ENCODE results near the gene CHIC2.

Gene CHIC2

DNA sequence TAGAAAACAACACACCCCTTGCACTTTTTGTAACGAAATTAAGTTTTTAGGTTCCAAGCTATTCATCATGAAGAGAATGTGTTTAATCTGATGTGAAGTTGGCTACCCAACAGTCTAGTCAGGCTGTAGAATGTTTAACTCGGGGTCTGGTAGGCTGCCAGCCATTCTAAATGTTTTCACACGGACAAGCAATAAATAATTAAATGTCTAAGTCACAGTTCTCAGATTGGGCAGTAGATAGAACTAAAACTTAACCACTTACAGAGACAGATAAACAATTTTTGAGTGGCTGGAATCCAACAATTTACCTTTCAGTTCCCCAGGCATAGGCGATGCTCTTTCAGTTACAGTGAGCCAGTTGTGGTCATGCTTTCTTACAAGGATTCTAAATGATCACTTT, 66.5 kb downstream of the CHIC2 start:
- DNase-seq: no peak

DNA sequence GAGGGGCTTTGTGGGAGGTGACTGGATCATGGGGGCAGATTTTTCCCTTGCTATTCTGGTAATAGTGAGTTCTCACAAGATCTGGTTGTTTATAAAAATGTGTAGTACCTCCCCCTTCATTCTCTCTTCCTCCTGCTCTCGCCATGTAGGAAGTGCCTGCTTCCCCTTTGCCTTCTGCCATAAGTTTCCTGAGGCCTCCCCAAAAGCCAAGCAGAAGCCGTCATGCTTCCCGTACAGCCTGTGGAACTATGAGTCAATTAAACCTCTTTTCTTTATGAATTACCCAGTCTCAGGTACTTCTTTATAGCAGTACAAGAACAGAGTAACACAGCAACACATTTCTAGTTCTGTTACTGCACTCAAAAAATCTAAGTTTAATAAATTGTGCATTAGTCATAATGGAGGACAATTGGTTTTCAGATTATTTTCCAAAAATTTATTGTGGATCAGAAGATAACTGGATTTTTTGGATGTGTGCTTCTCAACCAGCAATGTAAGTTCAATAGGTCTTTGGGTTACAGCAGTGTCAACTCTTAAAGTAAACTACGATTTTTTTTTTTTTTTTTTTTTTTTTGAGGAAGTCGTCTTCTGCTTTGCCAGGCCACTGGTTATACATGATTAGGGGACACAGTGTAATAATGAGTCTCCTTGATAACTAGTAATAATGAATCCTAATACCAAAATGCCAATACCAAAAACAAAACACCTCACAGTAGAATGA, 69.9 kb downstream of the CHIC2 start:
- no peak for DNase-seq

DNA sequence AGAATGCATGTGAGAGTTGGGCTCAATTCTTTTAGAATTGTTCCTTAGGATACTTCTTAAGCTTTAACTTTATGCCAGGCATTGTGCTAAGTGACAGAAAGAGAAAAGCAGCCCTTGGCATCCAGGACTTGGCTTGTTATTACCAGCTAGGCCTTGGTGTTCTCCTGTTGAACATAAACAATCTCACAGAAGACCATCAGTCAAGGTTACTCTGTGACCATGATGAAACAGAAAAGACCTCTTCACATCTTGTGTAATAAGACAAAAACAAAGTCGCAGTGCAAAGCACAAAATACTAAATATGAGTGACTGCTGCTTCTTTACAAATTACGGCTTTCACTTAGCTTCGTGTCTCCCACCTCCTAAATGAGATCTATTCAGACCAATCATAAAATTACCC, 71.6 kb downstream of the CHIC2 start:
- DNase-seq: no peak

DNA sequence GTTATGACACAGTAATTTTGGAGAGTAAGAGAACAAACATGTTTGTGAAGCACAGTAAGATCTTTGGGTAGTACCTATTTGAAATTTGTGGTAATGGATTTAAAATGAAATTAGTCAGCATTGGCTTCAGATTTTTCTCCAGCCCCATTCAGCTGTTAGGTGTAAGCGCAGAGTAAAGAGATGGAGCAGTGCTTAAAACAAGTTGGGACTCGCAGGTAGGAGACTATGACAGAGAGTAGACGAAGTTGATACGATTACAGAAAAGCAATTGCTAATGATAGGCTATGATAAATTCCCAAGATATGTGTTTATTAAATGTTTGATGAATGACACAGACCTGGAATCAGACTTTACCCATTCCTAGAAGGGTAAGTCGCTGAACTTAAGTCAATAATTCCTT, 72.6 kb downstream of the CHIC2 start:
- DNase-seq: no peak

DNA sequence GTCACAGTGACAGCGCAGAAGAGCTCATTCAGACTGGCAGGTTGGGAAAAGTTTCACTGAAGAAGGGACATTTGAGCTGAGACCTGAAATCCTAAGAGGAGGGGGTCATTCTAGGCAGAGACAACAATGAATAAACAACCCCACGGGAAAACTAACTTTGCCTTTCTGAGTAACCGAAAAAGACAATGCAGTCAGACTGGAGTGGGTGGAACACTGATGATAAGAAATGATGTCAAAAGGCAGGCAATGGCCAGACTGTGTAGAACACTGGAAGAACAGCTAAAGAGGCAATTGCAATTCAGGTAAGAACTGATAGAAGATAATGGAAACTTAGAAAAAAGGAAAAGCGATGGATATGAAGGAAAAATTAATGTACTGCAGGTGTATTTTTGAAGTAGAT, 73.8 kb downstream of the CHIC2 start:
- DNase-seq: no peak

DNA sequence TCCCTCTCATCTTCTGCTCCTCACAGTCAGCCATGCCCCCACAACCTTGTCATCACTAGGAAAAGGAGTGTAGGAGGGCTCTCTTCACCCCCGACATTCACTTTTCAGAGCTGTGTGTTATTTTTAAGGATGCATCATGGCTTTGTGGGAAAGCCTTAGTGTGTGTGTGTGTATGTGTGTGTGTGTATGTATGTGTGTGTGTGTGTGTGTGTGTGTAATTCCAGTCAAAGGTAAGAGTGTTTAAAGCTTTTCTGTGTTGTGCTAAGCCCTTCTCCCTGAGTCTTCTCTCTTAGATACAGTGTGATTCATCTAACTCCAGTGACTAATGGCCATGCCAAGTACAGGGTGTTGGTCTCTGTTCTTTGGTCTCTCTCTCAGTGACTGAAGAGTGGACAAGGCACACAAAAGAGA, 76.6 kb downstream of the CHIC2 start:
- DNase-seq: no peak

DNA sequence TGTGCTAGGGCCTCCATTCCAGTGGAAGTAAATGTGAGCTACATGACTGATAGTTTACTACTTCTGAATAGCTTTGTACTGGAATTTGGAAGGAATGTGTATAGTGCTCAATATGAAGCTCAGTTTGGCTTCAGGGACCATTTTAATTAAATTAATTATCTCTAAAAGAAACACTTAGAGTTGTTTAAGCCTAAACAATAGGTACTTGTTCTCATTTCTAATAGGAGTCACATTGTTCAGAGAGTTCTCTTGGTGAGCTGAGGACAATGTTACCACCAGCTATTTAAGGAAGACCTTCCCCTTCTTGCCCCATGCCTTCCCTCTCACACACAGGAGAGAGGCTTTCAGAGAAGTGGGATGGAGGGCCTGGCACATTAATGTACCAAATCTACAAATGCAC, 78.3 kb downstream of the CHIC2 start:
- DNase-seq: no peak

DNA sequence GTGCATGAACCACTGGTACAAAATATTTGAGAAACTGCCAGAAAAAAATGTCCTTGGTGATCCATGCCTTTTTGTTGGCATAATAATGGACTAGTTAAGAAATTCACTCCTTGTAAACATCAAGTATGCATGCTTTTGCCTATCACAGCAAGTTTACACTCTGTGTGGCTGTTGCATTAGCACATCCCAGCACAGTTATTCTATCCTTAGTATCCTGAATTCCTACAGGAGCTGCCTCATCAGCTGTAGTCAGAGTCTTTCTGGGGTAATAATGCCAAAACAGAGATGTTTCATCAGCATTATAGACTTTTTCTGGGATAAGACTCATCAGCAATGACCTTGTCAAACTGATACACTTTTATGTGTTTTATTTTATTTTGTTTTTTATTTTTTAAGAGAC, 82.8 kb downstream of the CHIC2 start:
- DNase-seq: no peak

DNA sequence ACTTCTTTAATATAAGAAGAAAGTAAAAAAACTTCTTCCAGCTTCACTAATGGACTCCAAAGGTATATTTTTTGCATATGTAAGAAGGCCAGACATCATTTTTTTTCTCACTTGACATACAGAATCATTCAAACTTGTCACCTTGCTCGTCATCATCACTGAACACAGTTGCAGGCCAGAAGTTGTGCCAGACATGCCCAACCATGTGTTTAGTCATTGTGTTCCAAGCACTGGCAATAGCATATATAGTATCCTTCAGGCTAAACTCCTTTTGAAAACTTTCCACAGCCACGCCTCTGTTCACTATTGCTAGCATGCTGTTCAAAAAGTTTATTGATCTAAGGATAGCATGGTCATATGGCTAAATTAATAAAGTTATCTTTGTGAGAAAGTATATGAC, 83.3 kb downstream of the CHIC2 start:
- DNase-seq: no peak

DNA sequence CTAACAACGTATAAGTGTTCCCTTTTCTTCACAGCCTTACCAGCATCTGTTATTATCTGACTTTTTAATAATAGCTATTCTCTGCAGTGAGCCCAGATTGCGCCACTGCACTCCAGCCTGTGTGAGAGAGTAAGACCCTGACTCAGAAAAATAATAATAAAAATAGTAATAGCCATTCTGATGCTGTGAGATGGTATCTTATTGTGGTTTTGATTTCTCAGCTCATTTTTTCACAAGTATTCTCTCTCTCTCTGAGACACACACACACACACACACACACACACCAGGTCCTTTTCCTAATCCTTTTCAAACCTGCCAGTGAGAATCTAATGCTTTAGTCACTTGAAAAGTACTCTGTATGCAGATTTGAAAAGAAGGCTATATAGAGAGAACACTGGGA, 89.8 kb downstream of the CHIC2 start:
- no peak for DNase-seq

DNA sequence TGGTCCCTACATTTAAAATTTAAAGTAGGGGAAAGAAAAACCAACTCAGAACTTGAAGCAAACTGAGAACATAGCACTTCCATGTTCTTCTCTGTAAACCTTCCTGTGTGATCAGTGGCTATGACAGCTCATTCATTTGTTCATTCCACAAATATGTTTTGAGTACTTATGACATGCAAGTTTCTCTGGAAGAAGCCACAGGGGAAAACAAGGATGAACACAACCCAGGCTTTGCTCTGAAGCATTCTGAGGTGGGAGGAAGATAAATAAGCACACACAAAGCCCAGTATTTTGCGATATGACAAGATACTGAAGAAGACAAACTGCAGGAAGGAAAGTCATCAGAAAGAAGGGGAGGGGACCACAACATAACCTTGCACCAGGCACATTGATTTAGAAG, 96.4 kb downstream of the CHIC2 start:
- DNase-seq: no peak

DNA sequence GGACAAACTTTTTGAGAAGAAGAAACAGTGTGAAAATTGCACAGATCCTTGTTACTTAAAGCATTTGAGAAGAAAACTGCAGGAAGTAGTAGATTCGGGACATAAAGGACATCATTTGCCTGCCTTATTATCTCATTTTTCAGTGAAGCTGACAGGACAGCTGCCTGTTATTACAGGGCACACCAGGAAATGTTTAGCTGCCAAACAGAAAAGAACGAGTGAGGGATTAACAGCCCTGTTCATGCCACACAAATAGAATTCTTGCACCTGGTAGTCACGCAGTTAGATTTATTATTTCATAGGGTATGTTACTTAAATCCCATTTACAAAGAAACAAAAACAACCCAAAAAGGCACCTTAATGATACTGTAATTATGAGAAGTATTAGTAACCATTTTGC, 100.6 kb downstream of the CHIC2 start:
- DNase-seq: no peak

DNA sequence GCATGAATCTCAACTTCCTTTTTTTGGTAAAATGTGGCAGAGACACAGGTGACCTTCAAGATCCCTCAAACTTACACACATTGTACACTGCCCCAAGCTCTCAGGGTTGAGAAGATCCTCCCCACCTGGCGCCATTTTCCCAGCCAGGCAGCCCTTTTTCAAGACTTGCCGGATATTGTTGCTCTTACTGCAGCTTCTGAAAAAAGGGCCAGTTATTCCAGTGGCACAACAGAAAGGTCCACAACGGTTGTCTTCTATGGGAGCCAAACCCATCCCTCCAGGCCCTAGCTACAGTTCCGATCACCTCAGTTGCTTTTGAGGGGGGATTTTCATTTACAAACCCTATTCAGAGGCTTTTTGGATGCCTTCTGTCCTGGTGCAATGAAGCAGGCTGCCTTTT, 101.1 kb downstream of the CHIC2 start:
- DNase-seq: no peak

DNA sequence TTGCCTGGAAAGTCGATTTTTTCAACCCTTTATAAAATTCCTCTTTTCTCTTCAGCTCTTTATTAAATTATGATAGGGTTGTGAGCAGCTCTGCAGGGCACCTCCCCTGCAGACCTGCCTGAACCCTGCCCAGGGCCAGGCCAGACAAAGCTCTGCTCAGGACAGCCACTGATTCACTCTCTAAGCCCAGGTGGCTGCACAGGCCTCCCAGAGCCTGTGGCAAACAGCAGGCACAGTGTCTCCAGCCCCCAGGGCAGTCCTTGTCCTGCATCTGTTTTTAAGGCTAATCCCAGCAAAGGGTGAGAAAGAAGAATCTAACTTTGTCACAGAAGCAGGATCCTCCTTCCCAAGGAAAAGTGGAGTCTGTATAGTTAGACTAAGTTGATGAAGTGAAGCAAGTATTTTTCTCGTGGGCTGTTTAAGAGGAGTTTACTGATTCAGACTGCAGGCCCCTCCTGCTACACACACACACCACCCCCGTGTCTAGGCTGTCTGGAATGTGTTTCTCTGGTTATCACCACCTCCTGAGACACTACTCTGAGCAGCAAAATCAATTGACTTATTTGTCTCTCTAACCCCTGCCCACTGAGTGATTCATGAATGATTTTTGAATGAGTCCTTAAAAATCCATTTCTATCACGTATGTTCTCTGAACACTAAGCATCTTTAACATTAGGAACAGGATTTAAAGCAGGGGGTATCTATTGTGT, 101.7 kb downstream of the CHIC2 start:
- DNase-seq: no peak

DNA sequence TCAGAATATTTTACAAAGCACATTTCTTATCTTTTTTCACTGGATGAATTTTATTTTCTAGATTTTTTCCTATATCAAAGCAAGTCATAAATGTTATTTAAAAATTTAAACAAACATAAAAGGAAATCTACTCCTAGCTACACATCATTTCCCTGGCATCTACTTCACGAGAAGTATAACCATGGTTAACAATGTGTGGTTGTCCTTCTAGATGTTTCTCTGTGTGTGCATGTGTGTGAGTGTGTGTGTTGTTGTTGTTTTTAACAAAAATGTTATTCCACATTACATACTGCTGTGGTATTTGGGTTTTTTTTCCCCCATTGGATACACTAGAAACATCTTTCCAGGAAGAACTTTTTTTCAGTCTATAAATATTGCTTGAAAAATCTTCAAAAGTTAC, 103.1 kb downstream of the CHIC2 start:
- DNase-seq: no peak

DNA sequence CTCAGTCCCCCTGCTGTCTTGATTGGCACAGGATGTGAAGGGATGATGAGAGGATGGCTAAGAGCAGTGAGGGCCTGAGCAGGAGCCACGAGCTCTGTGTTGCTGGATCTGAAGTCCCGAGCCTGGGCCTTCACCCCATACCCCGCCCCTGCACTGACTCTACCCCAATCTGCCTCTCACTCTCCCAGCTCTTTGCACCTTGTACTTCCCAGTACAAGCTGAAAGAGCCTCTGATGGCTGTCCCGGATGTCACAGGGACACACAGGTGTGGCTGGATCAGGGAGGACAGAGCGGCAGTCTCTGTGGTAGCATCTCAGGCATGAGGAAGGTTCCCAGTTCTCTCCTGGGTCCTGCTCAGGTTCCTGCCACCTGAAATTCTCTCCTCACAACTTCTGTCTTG, 103.6 kb downstream of the CHIC2 start:
- no peak for DNase-seq

All from CD4-positive, alpha-beta T cell treated with Interleukin-12 subunit alpha and Interleukin-12 subunit beta, for 1 hour (primary cell).